ENCODE measurements around the gene SLC13A5. TPM values are rescaled to one million over a fixed set of nuclear protein-coding genes. Genes with fewer than 3 reads are reported as not detected.

SLC13A5 gene
- total RNA-seq, 2 donors from 2014 or later = not detected

DNA sequence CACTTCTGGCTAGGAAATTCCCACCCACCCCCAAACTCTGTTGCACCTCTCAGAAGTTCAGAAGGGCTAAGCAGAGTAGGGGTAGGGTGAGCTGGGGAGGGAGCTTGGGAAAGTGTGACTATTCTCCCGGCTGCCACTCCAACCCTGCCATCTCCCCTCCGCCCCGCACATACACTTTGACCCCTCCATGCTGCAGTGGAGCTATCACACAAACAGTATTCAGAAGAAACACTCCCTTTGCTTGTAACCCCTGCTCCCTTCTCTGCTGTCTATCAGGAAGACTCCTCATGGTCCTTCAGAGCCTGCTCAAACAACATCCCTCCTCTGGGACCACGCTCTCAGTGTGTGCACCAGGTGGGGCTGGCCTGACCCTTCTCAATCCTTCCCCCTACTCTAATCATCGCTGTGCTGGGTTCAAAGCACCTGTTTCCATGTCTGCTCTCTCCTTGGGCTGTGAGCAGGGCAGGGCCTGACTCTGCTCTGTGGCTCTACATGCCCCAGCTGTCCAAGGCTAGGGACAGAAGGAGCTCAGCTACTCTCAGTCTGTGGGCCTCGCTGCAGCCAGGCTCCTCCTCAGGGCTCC, 8.6 kb downstream of the SLC13A5 start:
- H3K9me3 ChIP-seq = no peaks in the 10 kb centered on the region
- no peaks in the 10 kb centered on the region for H3K27me3 ChIP-seq
- no peak overlapping the region for H3K27ac ChIP-seq
- DNase-seq (ENCODE audit: low spot score) = no peak
- H3K4me3 ChIP-seq = no peak overlapping the region
- H3K4me1 ChIP-seq = no peaks in the 10 kb centered on the region
- H3K36me3 ChIP-seq = no peaks in the 10 kb centered on the region
- TF ChIP-seq, protein P1, sequence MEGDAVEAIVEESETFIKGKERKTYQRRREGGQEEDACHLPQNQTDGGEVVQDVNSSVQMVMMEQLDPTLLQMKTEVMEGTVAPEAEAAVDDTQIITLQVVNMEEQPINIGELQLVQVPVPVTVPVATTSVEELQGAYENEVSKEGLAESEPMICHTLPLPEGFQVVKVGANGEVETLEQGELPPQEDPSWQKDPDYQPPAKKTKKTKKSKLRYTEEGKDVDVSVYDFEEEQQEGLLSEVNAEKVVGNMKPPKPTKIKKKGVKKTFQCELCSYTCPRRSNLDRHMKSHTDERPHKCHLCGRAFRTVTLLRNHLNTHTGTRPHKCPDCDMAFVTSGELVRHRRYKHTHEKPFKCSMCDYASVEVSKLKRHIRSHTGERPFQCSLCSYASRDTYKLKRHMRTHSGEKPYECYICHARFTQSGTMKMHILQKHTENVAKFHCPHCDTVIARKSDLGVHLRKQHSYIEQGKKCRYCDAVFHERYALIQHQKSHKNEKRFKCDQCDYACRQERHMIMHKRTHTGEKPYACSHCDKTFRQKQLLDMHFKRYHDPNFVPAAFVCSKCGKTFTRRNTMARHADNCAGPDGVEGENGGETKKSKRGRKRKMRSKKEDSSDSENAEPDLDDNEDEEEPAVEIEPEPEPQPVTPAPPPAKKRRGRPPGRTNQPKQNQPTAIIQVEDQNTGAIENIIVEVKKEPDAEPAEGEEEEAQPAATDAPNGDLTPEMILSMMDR (IDR thresholded peaks at IDR 0.05) = no peak

DNA sequence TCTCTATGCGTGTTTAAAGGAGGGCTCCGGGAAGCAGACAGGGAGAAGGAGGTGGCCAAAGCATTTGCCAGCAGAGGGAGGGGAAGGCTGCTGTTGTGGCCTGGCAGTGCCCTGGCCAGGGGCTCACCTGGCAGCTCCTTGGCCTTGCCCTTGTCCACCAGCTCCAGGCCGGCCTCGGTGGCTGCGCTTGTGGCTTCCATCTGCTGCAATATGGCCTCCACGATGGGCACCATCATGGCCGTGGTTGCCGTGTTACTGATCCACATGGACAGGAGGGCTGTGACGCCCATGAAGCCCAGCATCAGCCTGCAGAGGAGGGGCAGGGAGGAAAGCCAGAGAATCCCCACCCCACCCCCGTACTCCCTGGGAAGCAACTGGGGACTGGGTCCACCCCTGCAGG, 9.4 kb downstream of the SLC13A5 start:
- Histone ChIP-seq H3K27me3 (no peaks in the 10 kb centered on the region), H3K4me3 (no peak overlapping the region), H3K4me1 (no peaks in the 10 kb centered on the region), H3K9me3 (no peaks in the 10 kb centered on the region), H3K27ac (no peak overlapping the region), H3K36me3 (no peaks in the 10 kb centered on the region)
- DNase-seq (ENCODE audit: low spot score) = no peak
- TF ChIP-seq, protein P1 (IDR thresholded peaks at IDR 0.05) = no peak

DNA sequence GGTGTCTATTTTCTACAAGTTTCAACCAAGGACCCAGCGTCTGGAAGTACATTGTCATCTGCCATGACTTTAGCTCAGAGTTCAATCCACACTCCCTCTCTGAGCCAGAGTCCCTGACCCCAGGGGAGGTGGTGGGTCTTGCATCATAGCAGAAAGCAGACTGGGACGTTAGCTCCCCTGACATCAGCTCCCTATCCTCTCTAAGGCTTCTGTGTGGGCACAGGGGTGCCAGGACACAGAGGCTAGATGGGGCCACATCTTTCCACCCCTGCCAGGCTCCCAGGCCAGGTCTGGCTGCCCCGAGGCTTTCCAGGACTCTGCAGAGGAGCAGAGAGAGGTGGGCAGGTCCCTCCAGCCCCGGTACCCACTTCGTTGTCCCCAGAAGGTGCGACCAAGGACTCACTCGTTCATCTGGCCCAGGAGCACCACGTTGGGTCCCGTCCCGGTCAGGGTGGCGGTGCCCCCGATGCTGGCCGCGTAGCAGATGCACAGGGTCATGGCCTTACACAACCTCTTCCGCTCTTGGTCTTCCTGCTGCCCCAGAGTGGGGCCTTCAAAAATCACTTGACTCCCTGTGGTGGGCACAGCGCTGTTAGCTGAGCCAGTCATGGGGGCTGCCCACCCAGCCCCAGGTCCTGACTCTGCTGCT, 10.5 kb downstream of the SLC13A5 start:
- Histone ChIP-seq H3K4me1 (no peaks in the 10 kb centered on the region), H3K9me3 (no peaks in the 10 kb centered on the region), H3K36me3 (no peaks in the 10 kb centered on the region), H3K27me3 (no peaks in the 10 kb centered on the region), H3K4me3 (no peak overlapping the region), H3K27ac (no peak overlapping the region)
- TF ChIP-seq, protein P1 (IDR thresholded peaks at IDR 0.05) = no peak
- DNase-seq (ENCODE audit: low spot score) = no peak

GRCh38 chr17:6701719-6702118, 11.4 kb downstream of the SLC13A5 start:
- H3K4me3 ChIP-seq = no peak overlapping the region
- H3K36me3 ChIP-seq = no peaks in the 10 kb centered on the region
- H3K4me1 ChIP-seq = no peaks in the 10 kb centered on the region
- TF ChIP-seq, protein P1 (IDR thresholded peaks at IDR 0.05) = peak in 1 of 2 donors; percentile 23
- H3K9me3 ChIP-seq = no peaks in the 10 kb centered on the region
- no peak overlapping the region for H3K27ac ChIP-seq
- H3K27me3 ChIP-seq = no peaks in the 10 kb centered on the region
- DNase-seq (ENCODE audit: low spot score) = no peak

- Histone ChIP-seq H3K27ac (no peak overlapping the region), H3K27me3 (no peaks in the 10 kb centered on the region), H3K4me1 (no peaks in the 10 kb centered on the region), H3K36me3 (no peaks in the 10 kb centered on the region), H3K9me3 (no peaks in the 10 kb centered on the region), H3K4me3 (no peak overlapping the region)
- DNase-seq (ENCODE audit: low spot score) = no peak
- TF ChIP-seq, protein P1 (IDR thresholded peaks at IDR 0.05) = no peak
Measured at GRCh38 chr17:6700948-6701307, 12.2 kb downstream of the SLC13A5 start.

Measured in right atrium auricular region (tissue), 2 donors.